ENCODE measurements around the gene OVCH2. TPM values are rescaled to one million over a fixed set of nuclear protein-coding genes. Genes with fewer than 3 reads are reported as not detected.

OVCH2 gene
- total and polyA plus RNA-seq, 2 experiments from 2014 or later: 0.42 to 1.3 TPM

DNA sequence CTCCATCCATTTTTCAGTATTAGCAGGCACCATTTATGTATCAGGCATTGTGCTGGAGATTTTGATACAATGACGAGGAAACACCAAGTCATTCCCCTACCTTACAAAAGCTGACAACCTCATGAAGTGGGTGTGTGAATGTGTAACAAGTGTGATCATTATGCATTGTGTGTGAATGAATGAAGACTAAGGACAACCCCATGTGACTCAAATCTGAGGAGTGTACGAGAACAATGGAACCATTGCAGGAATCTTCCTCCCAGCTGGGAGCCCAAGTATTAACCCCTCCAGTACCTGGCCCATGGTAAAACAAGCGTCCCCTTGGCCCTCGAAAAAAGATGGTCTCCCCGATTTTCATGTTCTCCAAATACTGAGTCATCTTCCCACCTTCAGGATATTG, 37.4 kb downstream of the OVCH2 start:
- Histone ChIP-seq H3K27ac (ENCODE audit: low read depth) (no peak overlapping the region), H3K36me3 (ENCODE audit: insufficient read depth) (peaks cover 19% of the 10 kb centered on the region), H3K79me2 (replicated peaks; ENCODE audit: insufficient read depth) (no peaks in the 10 kb centered on the region), H3K9me2 (ENCODE audit: insufficient read depth) (no peaks in the 10 kb centered on the region), H3K27me3 (ENCODE audit: insufficient read depth) (no peaks in the 10 kb centered on the region), H3F3A (replicated peaks; ENCODE audit: low read depth) (0 out of 2 replicates have a peak, but pooled peaks cover 3% of the 10 kb centered on the region), H3K4me1 (ENCODE audit: insufficient read depth) (no peaks in the 10 kb centered on the region), H2AFZ (no peak overlapping the region), H3K4me2 (no peak overlapping the region), H3K4me3 (no peak overlapping the region), H4K20me1 (replicated peaks; ENCODE audit: insufficient read depth) (no peaks in the 10 kb centered on the region)
- Mint-ChIP-seq H3K4me1 (peaks cover 17% of the 10 kb centered on the region), H3K27ac (no peak overlapping the region), H3K36me3 (ENCODE audit: low read depth) (peaks cover 58% of the 10 kb centered on the region), H3K4me3 (no peak overlapping the region), H3K9me3 (peaks cover 13% of the 10 kb centered on the region), H3K27me3 (ENCODE audit: insufficient read depth, low read depth, poor library complexity) (peaks cover 9% of the 10 kb centered on the region)
- TF ChIP-seq ZNF114 (CRISPR knock-in tag; IDR thresholded peaks at IDR 0.05) (no peak), POLR2AphosphoS5 (IDR thresholded peaks at IDR 0.05; ENCODE audit: low read depth) (no peak), EZH2 (IDR thresholded peaks at IDR 0.05; ENCODE audit: low read depth, unreplicated experiment) (no peak), CREB1 (CRISPR knock-in tag; IDR thresholded peaks at IDR 0.05; ENCODE audit: low read depth) (no peak)
- TF ChIP-seq, protein P1, sequence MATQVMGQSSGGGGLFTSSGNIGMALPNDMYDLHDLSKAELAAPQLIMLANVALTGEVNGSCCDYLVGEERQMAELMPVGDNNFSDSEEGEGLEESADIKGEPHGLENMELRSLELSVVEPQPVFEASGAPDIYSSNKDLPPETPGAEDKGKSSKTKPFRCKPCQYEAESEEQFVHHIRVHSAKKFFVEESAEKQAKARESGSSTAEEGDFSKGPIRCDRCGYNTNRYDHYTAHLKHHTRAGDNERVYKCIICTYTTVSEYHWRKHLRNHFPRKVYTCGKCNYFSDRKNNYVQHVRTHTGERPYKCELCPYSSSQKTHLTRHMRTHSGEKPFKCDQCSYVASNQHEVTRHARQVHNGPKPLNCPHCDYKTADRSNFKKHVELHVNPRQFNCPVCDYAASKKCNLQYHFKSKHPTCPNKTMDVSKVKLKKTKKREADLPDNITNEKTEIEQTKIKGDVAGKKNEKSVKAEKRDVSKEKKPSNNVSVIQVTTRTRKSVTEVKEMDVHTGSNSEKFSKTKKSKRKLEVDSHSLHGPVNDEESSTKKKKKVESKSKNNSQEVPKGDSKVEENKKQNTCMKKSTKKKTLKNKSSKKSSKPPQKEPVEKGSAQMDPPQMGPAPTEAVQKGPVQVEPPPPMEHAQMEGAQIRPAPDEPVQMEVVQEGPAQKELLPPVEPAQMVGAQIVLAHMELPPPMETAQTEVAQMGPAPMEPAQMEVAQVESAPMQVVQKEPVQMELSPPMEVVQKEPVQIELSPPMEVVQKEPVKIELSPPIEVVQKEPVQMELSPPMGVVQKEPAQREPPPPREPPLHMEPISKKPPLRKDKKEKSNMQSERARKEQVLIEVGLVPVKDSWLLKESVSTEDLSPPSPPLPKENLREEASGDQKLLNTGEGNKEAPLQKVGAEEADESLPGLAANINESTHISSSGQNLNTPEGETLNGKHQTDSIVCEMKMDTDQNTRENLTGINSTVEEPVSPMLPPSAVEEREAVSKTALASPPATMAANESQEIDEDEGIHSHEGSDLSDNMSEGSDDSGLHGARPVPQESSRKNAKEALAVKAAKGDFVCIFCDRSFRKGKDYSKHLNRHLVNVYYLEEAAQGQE (IDR thresholded peaks at IDR 0.05; ENCODE audit: unreplicated experiment): no peak
- TF ChIP-seq, protein P2, sequence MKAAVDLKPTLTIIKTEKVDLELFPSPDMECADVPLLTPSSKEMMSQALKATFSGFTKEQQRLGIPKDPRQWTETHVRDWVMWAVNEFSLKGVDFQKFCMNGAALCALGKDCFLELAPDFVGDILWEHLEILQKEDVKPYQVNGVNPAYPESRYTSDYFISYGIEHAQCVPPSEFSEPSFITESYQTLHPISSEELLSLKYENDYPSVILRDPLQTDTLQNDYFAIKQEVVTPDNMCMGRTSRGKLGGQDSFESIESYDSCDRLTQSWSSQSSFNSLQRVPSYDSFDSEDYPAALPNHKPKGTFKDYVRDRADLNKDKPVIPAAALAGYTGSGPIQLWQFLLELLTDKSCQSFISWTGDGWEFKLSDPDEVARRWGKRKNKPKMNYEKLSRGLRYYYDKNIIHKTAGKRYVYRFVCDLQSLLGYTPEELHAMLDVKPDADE (IDR thresholded peaks at IDR 0.05): no peak
- ATAC-seq: no peak
- no peak for DNase-seq (ENCODE audit: low spot score)

DNA sequence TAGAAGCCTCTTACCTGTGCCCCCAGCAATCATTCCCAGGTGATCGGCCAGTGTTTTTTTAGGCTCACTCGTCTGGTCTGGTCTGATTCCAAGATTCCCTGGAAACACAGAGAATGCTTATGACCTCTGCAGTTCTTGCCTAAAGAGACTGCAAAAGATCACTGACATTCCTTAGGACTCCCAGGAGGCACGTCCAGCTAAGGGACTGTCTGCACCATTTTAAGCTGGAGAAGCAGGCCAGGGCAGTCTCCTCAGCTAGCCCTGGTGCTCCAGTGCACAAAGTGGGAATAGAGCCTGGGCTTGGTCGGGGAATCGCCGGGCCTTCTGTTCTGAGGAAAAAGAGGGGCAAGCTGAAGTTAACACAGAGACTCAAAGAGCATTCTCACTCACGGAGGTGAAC, 37.8 kb downstream of the OVCH2 start:
- H3K27me3 ChIP-seq (ENCODE audit: insufficient read depth): no peaks in the 10 kb centered on the region
- peaks cover 18% of the 10 kb centered on the region for H3K9me3 Mint-ChIP-seq
- peaks cover 11% of the 10 kb centered on the region for H3K27me3 Mint-ChIP-seq (ENCODE audit: insufficient read depth, low read depth, poor library complexity)
- no peak for DNase-seq (ENCODE audit: low spot score)
- peaks cover 17% of the 10 kb centered on the region for H3K4me1 Mint-ChIP-seq
- H3K4me1 ChIP-seq (ENCODE audit: insufficient read depth): no peaks in the 10 kb centered on the region
- H3K4me3 Mint-ChIP-seq: no peak overlapping the region
- 0 out of 2 replicates have a peak, but pooled peaks cover 3% of the 10 kb centered on the region for H3F3A ChIP-seq (replicated peaks; ENCODE audit: low read depth)
- no peak overlapping the region for H3K27ac ChIP-seq (ENCODE audit: low read depth)
- no peaks in the 10 kb centered on the region for H3K9me2 ChIP-seq (ENCODE audit: insufficient read depth)
- H2AFZ ChIP-seq: no peak overlapping the region
- peaks cover 20% of the 10 kb centered on the region for H3K36me3 ChIP-seq (ENCODE audit: insufficient read depth)
- no peaks in the 10 kb centered on the region for H3K79me2 ChIP-seq (replicated peaks; ENCODE audit: insufficient read depth)
- no peak overlapping the region for H3K27ac Mint-ChIP-seq
- no peaks in the 10 kb centered on the region for H4K20me1 ChIP-seq (replicated peaks; ENCODE audit: insufficient read depth)
- peaks cover 63% of the 10 kb centered on the region for H3K36me3 Mint-ChIP-seq (ENCODE audit: low read depth)
- no peak overlapping the region for H3K4me3 ChIP-seq
- no peak for ATAC-seq
- no peak overlapping the region for H3K4me2 ChIP-seq
- TF ChIP-seq, protein P3, sequence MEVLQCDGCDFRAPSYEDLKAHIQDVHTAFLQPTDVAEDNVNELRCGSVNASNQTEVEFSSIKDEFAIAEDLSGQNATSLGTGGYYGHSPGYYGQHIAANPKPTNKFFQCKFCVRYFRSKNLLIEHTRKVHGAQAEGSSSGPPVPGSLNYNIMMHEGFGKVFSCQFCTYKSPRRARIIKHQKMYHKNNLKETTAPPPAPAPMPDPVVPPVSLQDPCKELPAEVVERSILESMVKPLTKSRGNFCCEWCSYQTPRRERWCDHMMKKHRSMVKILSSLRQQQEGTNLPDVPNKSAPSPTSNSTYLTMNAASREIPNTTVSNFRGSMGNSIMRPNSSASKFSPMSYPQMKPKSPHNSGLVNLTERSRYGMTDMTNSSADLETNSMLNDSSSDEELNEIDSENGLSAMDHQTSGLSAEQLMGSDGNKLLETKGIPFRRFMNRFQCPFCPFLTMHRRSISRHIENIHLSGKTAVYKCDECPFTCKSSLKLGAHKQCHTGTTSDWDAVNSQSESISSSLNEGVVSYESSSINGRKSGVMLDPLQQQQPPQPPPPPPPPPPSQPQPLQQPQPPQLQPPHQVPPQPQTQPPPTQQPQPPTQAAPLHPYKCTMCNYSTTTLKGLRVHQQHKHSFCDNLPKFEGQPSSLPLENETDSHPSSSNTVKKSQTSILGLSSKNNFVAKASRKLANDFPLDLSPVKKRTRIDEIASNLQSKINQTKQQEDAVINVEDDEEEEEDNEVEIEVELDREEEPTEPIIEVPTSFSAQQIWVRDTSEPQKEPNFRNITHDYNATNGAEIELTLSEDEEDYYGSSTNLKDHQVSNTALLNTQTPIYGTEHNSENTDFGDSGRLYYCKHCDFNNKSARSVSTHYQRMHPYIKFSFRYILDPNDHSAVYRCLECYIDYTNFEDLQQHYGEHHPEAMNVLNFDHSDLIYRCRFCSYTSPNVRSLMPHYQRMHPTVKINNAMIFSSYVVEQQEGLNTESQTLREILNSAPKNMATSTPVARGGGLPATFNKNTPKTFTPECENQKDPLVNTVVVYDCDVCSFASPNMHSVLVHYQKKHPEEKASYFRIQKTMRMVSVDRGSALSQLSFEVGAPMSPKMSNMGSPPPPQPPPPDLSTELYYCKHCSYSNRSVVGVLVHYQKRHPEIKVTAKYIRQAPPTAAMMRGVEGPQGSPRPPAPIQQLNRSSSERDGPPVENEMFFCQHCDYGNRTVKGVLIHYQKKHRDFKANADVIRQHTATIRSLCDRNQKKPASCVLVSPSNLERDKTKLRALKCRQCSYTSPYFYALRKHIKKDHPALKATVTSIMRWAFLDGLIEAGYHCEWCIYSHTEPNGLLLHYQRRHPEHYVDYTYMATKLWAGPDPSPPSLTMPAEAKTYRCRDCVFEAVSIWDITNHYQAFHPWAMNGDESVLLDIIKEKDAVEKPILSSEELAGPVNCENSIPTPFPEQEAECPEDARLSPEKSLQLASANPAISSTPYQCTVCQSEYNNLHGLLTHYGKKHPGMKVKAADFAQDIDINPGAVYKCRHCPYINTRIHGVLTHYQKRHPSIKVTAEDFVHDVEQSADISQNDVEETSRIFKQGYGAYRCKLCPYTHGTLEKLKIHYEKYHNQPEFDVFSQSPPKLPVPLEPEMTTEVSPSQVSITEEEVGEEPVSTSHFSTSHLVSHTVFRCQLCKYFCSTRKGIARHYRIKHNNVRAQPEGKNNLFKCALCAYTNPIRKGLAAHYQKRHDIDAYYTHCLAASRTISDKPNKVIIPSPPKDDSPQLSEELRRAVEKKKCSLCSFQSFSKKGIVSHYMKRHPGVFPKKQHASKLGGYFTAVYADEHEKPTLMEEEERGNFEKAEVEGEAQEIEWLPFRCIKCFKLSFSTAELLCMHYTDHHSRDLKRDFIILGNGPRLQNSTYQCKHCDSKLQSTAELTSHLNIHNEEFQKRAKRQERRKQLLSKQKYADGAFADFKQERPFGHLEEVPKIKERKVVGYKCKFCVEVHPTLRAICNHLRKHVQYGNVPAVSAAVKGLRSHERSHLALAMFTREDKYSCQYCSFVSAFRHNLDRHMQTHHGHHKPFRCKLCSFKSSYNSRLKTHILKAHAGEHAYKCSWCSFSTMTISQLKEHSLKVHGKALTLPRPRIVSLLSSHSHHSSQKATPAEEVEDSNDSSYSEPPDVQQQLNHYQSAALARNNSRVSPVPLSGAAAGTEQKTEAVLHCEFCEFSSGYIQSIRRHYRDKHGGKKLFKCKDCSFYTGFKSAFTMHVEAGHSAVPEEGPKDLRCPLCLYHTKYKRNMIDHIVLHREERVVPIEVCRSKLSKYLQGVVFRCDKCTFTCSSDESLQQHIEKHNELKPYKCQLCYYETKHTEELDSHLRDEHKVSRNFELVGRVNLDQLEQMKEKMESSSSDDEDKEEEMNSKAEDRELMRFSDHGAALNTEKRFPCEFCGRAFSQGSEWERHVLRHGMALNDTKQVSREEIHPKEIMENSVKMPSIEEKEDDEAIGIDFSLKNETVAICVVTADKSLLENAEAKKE (CRISPR knock-in tag; IDR thresholded peaks at IDR 0.05): no peak
- TF ChIP-seq EZH2 (IDR thresholded peaks at IDR 0.05; ENCODE audit: low read depth, unreplicated experiment) (no peak), ZNF331 (CRISPR knock-in tag; IDR thresholded peaks at IDR 0.05; ENCODE audit: low read depth) (no peak)
